Smooth muscle cell (in vitro differentiated cells): ENCODE measurements around the gene STARD8. TPM values are rescaled to one million over a fixed set of nuclear protein-coding genes. Genes with fewer than 3 reads are reported as not detected.

Experiments used
- DNase-seq: peaks from one replicate; lab custom pipeline; 2025; ENCODE audit not compliant: unreplicated experiment; lab: John Stamatoyannopoulos, UW
- H2AFZ ChIP-seq: fragments of 200-600 bp; sonication (generic); 2 replicates; pipeline ENCODE4 v1.6.0; 2016; ENCODE audit warnings: antibody characterized with exemption, low read depth, mild to moderate bottlenecking
- H3F3A ChIP-seq: fragments of 200-600 bp; sonication (generic); 2 replicates; pipeline ENCODE4 v1.6.0; 2017; ENCODE audit warnings: antibody characterized with exemption, low read depth
- H3K27ac ChIP-seq: fragments of 200-600 bp; sonication (generic); 2 replicates; pipeline ENCODE4 v1.5.1; 2016; ENCODE audit warnings: low read depth, mild to moderate bottlenecking
- H3K27me3 ChIP-seq: fragments of 200-600 bp; sonication (generic); 2 replicates; pipeline ENCODE4 v1.6.1; 2016; ENCODE audit warnings: low read depth, mild to moderate bottlenecking
- H3K36me3 ChIP-seq: fragments of 200-600 bp; sonication (generic); 2 replicates; pipeline ENCODE4 v1.5.1; 2016; ENCODE audit warnings: low read depth
- H3K4me1 ChIP-seq: fragments of 200-600 bp; sonication (generic); 2 replicates; pipeline ENCODE4 v1.5.1; 2016; ENCODE audit warnings: low read depth
- H3K4me2 ChIP-seq: fragments of 200-600 bp; sonication (generic); 2 replicates; pipeline ENCODE4 v1.6.0; 2016; ENCODE audit warnings: mild to moderate bottlenecking
- H3K4me3 ChIP-seq: fragments of 200-600 bp; sonication (generic); 2 replicates; pipeline ENCODE4 v1.5.1; 2016; ENCODE audit warnings: mild to moderate bottlenecking
- H3K79me2 ChIP-seq: fragments of 200-600 bp; sonication (generic); 2 replicates; pipeline ENCODE4 v1.6.0; 2016; ENCODE audit warnings: low read depth, mild to moderate bottlenecking
- H3K9ac ChIP-seq: fragments of 200-600 bp; sonication (generic); 2 replicates; pipeline ENCODE4 v1.6.0; 2016; ENCODE audit warnings: low read depth
- H3K9me3 ChIP-seq: fragments of 200-600 bp; sonication (generic); replicated peaks from 2 replicates; pipeline ENCODE4 v1.5.1; 2016; ENCODE audit warnings: low read depth
- H4K20me1 ChIP-seq: fragments of 200-600 bp; sonication (generic); 2 replicates; pipeline ENCODE4 v1.6.0; 2016; ENCODE audit warnings: low read depth
- WGBS: methylation state at CpG from one replicate; pipeline ENCODE4 v1.1.7; 2016; ENCODE audit warnings: low lambda C conversion rate; 5-methylcytosine and 5-hydroxymethylcytosine counted together
- polyA plus RNA-seq: library from polyadenylated mRNA; unstranded; fragments of >200 nt; fragmentation: Nextera tagmentation; extraction: Ambion mirVana; gene quantifications from 2 replicates; pipeline ENCODE4 v1.2.1, GENCODE V29; 2016
- total RNA-seq: library from RNA; depleted of rRNA; stranded (reverse); fragments of >200 nt; gene quantifications from 2 replicates; pipeline ENCODE4 v1.2.3, GENCODE V29; 2014
- TF ChIP-seq, protein P1 (sequence below): fragments of 200-600 bp; sonication (generic); IDR thresholded peaks from 2 replicates; pipeline ENCODE4 v1.5.1; 2017; ENCODE audit warnings: borderline replicate concordance, mild to moderate bottlenecking, antibody characterized with exemption; ENCODE audit not compliant: insufficient read depth, poor library complexity, severe bottlenecking

STARD8 gene
- total and polyA plus RNA-seq, 2 experiments from 2014 or later: 0.27 to 0.38 TPM

DNA sequence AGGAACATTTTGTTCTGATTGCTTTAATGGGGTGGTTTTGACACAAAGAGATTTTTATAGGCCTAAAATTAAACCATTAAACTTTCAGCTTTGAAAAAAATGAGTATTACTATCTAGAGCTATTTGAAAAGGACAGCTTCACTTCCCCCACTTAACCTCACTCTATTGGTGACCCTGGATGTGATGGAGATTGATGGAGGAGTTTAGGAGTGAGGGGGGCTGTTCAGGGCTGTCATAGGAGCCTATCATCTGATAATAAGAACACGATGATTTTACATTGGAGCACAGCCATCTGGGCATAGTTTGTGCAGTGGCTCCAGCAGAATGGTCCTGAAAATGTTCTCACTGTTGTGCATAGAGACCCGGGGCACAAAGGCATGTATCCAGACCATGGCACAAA is 110.3 kb downstream of the STARD8 start:
- Histone ChIP-seq H3K9me3 (no peaks in the 10 kb centered on the region), H3K79me2 (no peaks in the 10 kb centered on the region), H3K27me3 (no peaks in the 10 kb centered on the region), H3K4me1 (no peaks in the 10 kb centered on the region), H3K4me2 (no peak overlapping the region), H4K20me1 (no peaks in the 10 kb centered on the region), H3K9ac (no peak overlapping the region), H2AFZ (no peak overlapping the region), H3K27ac (no peak overlapping the region), H3K36me3 (no peaks in the 10 kb centered on the region), H3F3A (no peaks in the 10 kb centered on the region), H3K4me3 (no peak overlapping the region)
- TF ChIP-seq, protein P1, sequence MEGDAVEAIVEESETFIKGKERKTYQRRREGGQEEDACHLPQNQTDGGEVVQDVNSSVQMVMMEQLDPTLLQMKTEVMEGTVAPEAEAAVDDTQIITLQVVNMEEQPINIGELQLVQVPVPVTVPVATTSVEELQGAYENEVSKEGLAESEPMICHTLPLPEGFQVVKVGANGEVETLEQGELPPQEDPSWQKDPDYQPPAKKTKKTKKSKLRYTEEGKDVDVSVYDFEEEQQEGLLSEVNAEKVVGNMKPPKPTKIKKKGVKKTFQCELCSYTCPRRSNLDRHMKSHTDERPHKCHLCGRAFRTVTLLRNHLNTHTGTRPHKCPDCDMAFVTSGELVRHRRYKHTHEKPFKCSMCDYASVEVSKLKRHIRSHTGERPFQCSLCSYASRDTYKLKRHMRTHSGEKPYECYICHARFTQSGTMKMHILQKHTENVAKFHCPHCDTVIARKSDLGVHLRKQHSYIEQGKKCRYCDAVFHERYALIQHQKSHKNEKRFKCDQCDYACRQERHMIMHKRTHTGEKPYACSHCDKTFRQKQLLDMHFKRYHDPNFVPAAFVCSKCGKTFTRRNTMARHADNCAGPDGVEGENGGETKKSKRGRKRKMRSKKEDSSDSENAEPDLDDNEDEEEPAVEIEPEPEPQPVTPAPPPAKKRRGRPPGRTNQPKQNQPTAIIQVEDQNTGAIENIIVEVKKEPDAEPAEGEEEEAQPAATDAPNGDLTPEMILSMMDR: no peak
- whole genome bisulfite sequencing: 67% methylated on average over 2 of the region's 2 CpGs
- no peak for DNase-seq

DNA sequence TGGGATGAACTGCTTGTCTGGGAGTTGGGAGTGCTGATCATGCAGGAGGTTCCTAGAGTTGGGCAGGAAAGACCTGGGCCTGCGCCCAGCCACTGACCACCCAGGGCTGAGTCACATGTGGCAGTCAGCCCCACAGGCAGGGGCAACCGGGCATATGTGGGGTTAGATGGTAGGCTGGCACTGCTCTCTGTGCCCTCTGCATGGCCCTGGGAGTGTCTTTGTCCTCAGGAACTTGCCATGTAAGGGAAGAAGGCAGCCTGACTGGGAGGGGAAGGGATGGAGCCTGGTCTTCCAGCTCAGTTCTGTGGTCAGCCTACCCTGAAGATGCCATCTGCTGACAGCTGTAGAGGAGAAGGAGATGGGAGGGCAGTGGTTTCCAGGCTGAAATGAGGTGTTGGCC is 111.2 kb downstream of the STARD8 start:
- H3K4me1 ChIP-seq: no peaks in the 10 kb centered on the region
- H3K36me3 ChIP-seq: no peaks in the 10 kb centered on the region
- no peaks in the 10 kb centered on the region for H3K79me2 ChIP-seq
- H3K4me3 ChIP-seq: no peak overlapping the region
- no peaks in the 10 kb centered on the region for H3K27me3 ChIP-seq
- no peaks in the 10 kb centered on the region for H4K20me1 ChIP-seq
- WGBS: 80% methylated on average over 2 of the region's 2 CpGs
- H3K9ac ChIP-seq: no peak overlapping the region
- DNase-seq: no peak
- H3K27ac ChIP-seq: no peak overlapping the region
- H3K9me3 ChIP-seq: no peaks in the 10 kb centered on the region
- TF ChIP-seq, protein P1: no peak
- H2AFZ ChIP-seq: no peak overlapping the region
- H3K4me2 ChIP-seq: no peak overlapping the region
- no peaks in the 10 kb centered on the region for H3F3A ChIP-seq

GRCh38 chrX:68761086-68761485 is 113.6 kb downstream of the STARD8 start:
- Histone ChIP-seq H3K79me2 (no peaks in the 10 kb centered on the region), H3F3A (no peaks in the 10 kb centered on the region), H3K4me3 (no peak overlapping the region), H3K27me3 (no peaks in the 10 kb centered on the region), H3K9ac (no peak overlapping the region), H2AFZ (no peak overlapping the region), H3K36me3 (no peaks in the 10 kb centered on the region), H4K20me1 (no peaks in the 10 kb centered on the region), H3K9me3 (no peaks in the 10 kb centered on the region), H3K27ac (no peak overlapping the region), H3K4me2 (no peak overlapping the region), H3K4me1 (no peaks in the 10 kb centered on the region)
- DNase-seq: no peak
- TF ChIP-seq, protein P1: no peak
- 65% methylated on average over 2 of the region's 2 CpGs for WGBS

GRCh38 chrX:68762766-68763165 is 115.3 kb downstream of the STARD8 start:
- TF ChIP-seq, protein P1: no peak
- H2AFZ ChIP-seq: no peak overlapping the region
- H3K4me3 ChIP-seq: no peak overlapping the region
- H3F3A ChIP-seq: no peaks in the 10 kb centered on the region
- no peaks in the 10 kb centered on the region for H4K20me1 ChIP-seq
- H3K27ac ChIP-seq: no peak overlapping the region
- H3K4me2 ChIP-seq: no peak overlapping the region
- H3K36me3 ChIP-seq: no peaks in the 10 kb centered on the region
- H3K79me2 ChIP-seq: no peaks in the 10 kb centered on the region
- no peaks in the 10 kb centered on the region for H3K9me3 ChIP-seq
- no peak overlapping the region for H3K9ac ChIP-seq
- no peaks in the 10 kb centered on the region for H3K4me1 ChIP-seq
- DNase-seq: no peak
- no peaks in the 10 kb centered on the region for H3K27me3 ChIP-seq
